ENCODE measurements around the gene SBF1. TPM values are rescaled to one million over a fixed set of nuclear protein-coding genes. Genes with fewer than 3 reads are reported as not detected.

SBF1 gene
- total and polyA plus RNA-seq, 2 of the 13 experiments (the other 11 are each of a cell fraction or from before 2014, with no cell fraction given), result 31.7 to 40.9 TPM

GRCh38 chr22:50507991-50508884 lies 33.4 kb upstream of the SBF1 start, which contains the start of gene NCAPH2 (continued):
- no peak for TF ChIP-seq AKNA (CRISPR knock-in tag; IDR thresholded peaks at IDR 0.05; ENCODE audit: borderline replicate concordance)
- TF ChIP-seq TEF (CRISPR knock-in tag; IDR thresholded peaks at IDR 0.05), result no peak
- no peak; the same call in 1 of the 2 replicates for TF ChIP-seq SP5 (CRISPR knock-in tag; IDR thresholded peaks at IDR 0.05; ENCODE audit: borderline replicate concordance, low read depth)
- no peak for TF ChIP-seq KDM1A (CRISPR knock-in tag; IDR thresholded peaks at IDR 0.05)
- no peak for TF ChIP-seq ZNF468 (CRISPR knock-in tag; IDR thresholded peaks at IDR 0.05)
- no peak for TF ChIP-seq MLX (CRISPR knock-in tag; IDR thresholded peaks at IDR 0.05)
- peak; percentile 68; the same call in 1 of the 2 replicates for TF ChIP-seq ZNF430 (CRISPR knock-in tag; IDR thresholded peaks at IDR 0.05)
- peak; percentile 78; the same call in 1 of the 2 replicates for TF ChIP-seq ZNF205 (CRISPR knock-in tag; IDR thresholded peaks at IDR 0.05)
- TF ChIP-seq THYN1 (CRISPR knock-in tag; IDR thresholded peaks at IDR 0.05; ENCODE audit: borderline replicate concordance, low read depth), result no peak
- no peak for TF ChIP-seq MYPOP (CRISPR knock-in tag; IDR thresholded peaks at IDR 0.05)
- no peak for TF ChIP-seq RERE (CRISPR knock-in tag; IDR thresholded peaks at IDR 0.05; ENCODE audit: low read depth)
- TF ChIP-seq HOXA7 (CRISPR knock-in tag; IDR thresholded peaks at IDR 0.05), result no peak
- peak; percentile 65 for TF ChIP-seq ZMYM4 (CRISPR knock-in tag; IDR thresholded peaks at IDR 0.05)
- no peak for TF ChIP-seq CBX1 (IDR thresholded peaks at IDR 0.05; ENCODE audit: low read depth)
- TF ChIP-seq TOPORS (CRISPR knock-in tag; IDR thresholded peaks at IDR 0.05), result no peak
- TF ChIP-seq FLYWCH1 (CRISPR knock-in tag; IDR thresholded peaks at IDR 0.05), result no peak

All from HepG2 (cell line).